Spleen (tissue), 11 donors: ENCODE data around the gene RPLP2. TPM values are rescaled to one million over a fixed set of nuclear protein-coding genes. Genes with fewer than 3 reads are reported as not detected.

Source experiments
- DNase-seq: peaks from one replicate; pipeline ENCODE4 v3.0.0-alpha.2; 2020
- H3K27ac ChIP-seq, 8 donors: fragments of 200-600 bp; sonication (generic) in 7 of 8; 1 replicate in 4 of 8; 2 replicates in 4 of 8; pipeline versions ENCODE4 v1.5.0 to v1.8.0; 2016 to 2021; ENCODE audit warnings: inconsistent platforms in 4 of 8, mild to moderate bottlenecking in 4 of 8, moderate library complexity in 1 of 8
- H3K27me3 ChIP-seq, 7 donors: fragments of 200-600 bp; sonication (generic) in 6 of 7; replicated peaks in 1 of 7; 1 replicate in 4 of 7; 2 replicates in 3 of 7; pipeline versions ENCODE4 v1.5.0 to v1.8.0; 2016 to 2021; ENCODE audit warnings: inconsistent platforms in 3 of 7, mild to moderate bottlenecking in 1 of 7
- H3K36me3 ChIP-seq, 6 donors: fragments of 200-600 bp; sonication (generic) in 5 of 6; 1 replicate in 4 of 6; 2 replicates in 2 of 6; pipeline versions ENCODE4 v1.5.0 to v1.8.0; 2016 to 2021; ENCODE audit warnings: inconsistent platforms in 2 of 6
- H3K4me1 ChIP-seq, 6 donors: fragments of 200-600 bp; sonication (generic) in 5 of 6; 1 replicate in 3 of 6; 2 replicates in 3 of 6; pipeline versions ENCODE4 v1.5.0 to v1.8.0; 2016 to 2021; ENCODE audit warnings: inconsistent platforms in 3 of 6
- H3K4me3 ChIP-seq, 8 donors: fragments of 200-600 bp; sonication (generic) in 7 of 8; 1 replicate in 4 of 8; 2 replicates in 4 of 8; pipeline versions ENCODE4 v1.5.0 to v1.8.0; 2016 to 2021; ENCODE audit warnings: inconsistent platforms in 4 of 8, mild to moderate bottlenecking in 4 of 8, moderate library complexity in 2 of 8
- H3K9me3 ChIP-seq, 8 donors: fragments of 200-600 bp; sonication (generic) in 7 of 8; 1 replicate in 4 of 8; 2 replicates in 4 of 8; pipeline versions ENCODE4 v1.5.0 to v1.8.0; 2016 to 2021; ENCODE audit warnings: inconsistent platforms in 4 of 8
- CTCF ChIP-seq, 11 experiments: fragments of 200-600 bp in 7 of 11; fragments of 450-650 bp in 4 of 11; sonication (generic) in 4 of 11; IDR thresholded peaks in 8 of 11; conservative IDR thresholded peaks in 3 of 11; 1 replicate in 7 of 11; 2 replicates in 4 of 11; pipeline versions ENCODE4 v1.4.0 to v1.8.0; 2016 to 2021; ENCODE audit warnings: antibody characterized with exemption in 11 of 11, inconsistent platforms in 4 of 11, mild to moderate bottlenecking in 1 of 11
- POLR2A ChIP-seq, 3 donors: fragments of 450-650 bp; IDR thresholded peaks; one replicate each; pipeline ENCODE4 v1.5.1; 2017; ENCODE audit warnings: antibody characterized with exemption in 3 of 3, mild to moderate bottlenecking in 1 of 3
- POLR2AphosphoS5 ChIP-seq, 3 donors: sonication (generic); formaldehyde crosslinking; IDR thresholded peaks; one replicate each; pipeline ENCODE4 v1.5.1; 2017; ENCODE audit warnings: antibody characterized with exemption in 3 of 3
- WGBS, 5 donors: extraction: QIAGEN DNeasy Blood & Tissue Kit in 3 of 5; methylation state at CpG; one replicate each; pipeline versions ENCODE4 v1.1.5 to v1.1.7; 2013 to 2018; 5-methylcytosine and 5-hydroxymethylcytosine counted together
- intact Hi-C: fragments of 100-400 bp; cut with DNase I; formaldehyde crosslinking; loops from one replicate; pipeline ENCODE4 v1.15.0; 2023; ENCODE audit warnings: low total_unique reads
- polyA plus RNA-seq, 3 donors: library from polyadenylated mRNA; stranded (reverse); fragments of 200-250 nt; gene quantifications; one replicate each; pipeline ENCODE4 v1.2.1, GENCODE V29; 2013
- total RNA-seq, 7 donors: library from RNA; depleted of rRNA in 3 of 7; stranded (reverse); fragments of >200 nt in 3 of 7; fragmentation: NEBNext Ultra II Directional in 4 of 7; extraction: Animal tissue kit (Norgen Biotek cat#: 25700) in 4 of 7; gene quantifications; one replicate each; pipeline versions ENCODE4 v1.1.0 to v1.2.1, GENCODE V29; 2016 to 2021
- donor health status: healthy with polysubstance abuse.
- donor health status: DM: no; HTN: no; CAD: no; lungs with moderate emphysema.
- donor health status: DM: no; HTN: no; CAD: no.
- donor health status: Bipolar disorder and iron deficiency.
- donor health status: healthy.
- donor health status: DM: no; HTN: no; CAD: no.
- donor health status: DM: yes; HTN: yes; CAD: no.

Gene RPLP2
- total and polyA plus RNA-seq, 10 donors, result 514 to 3,944 (median 2,380) TPM

GRCh38 chr11:841981-842369 lies 32.2 kb downstream of the RPLP2 start:
- peaks cover 21 to 95% (median 61%) of the 10 kb centered on the region in 6 donors for H3K4me1 ChIP-seq
- no peaks in the 10 kb centered on the region for H3K9me3 ChIP-seq
- DNase-seq, result no peak
- intact Hi-C loops, result loop anchor here (10.0 kb wide), 1 partner anchor 213 kb away; no protein-coding TSS in a partner anchor
- peaks cover 0 to 22% (median 0%) of the 10 kb centered on the region in 7 donors for H3K27me3 ChIP-seq
- TF ChIP-seq POLR2AphosphoS5 (IDR thresholded peaks at IDR 0.05) (no peak), CTCF (IDR thresholded peaks at IDR 0.05 in 8 of 11, conservative IDR thresholded peaks at IDR 0.05 in 3 of 11) (no peak), POLR2A (IDR thresholded peaks at IDR 0.05) (no peak)
- peak overlapping the region; percentile 92 to 97 (median 95) for H3K27ac ChIP-seq
- H3K36me3 ChIP-seq, result peaks cover 0 to 41% (median 34%) of the 10 kb centered on the region in 6 donors
- 1 to 3% (median 1%) methylated on average over 15 to 27 of the region's 27 CpGs for WGBS, 5 donors
- peak overlapping the region; percentile 91 to 100 (median 98) for H3K4me3 ChIP-seq

GRCh38 chr11:842370-843002 lies 32.7 kb downstream of the RPLP2 start, which contains the start of the genes POLR2L and TSPAN4:
Gene POLR2L, minus strand, starts transcription at chr11:842529. Its CDS starts 21 bp downstream, at chr11:842508.
Gene TSPAN4, plus strand, starts transcription at chr11:842852. Its CDS starts 7,453 bp downstream, at chr11:850305.
- WGBS, 5 donors, result 0 to 1% (median 1%) methylated on average over 16 to 87 of the region's 87 CpGs
- peak; percentile 97 for DNase-seq
- Histone ChIP-seq H3K4me3 (peak within 1 kb of the TSS; percentile 91 to 100 (median 98)), H3K27ac (peak within 1 kb of the TSS; percentile 92 to 97 (median 95)), H3K27me3 (peaks cover 0 to 27% (median 0%) of the 10 kb centered on the region in 7 donors), H3K9me3 (no peaks in the 10 kb centered on the region), H3K4me1 (peaks cover 21 to 95% (median 61%) of the 10 kb centered on the region in 6 donors), H3K36me3 (peaks cover 0 to 36% (median 29%) of the 10 kb centered on the region in 6 donors)
- peak; percentile 28 to 77 (median 77) for TF ChIP-seq POLR2A (IDR thresholded peaks at IDR 0.05)
- TF ChIP-seq CTCF (IDR thresholded peaks at IDR 0.05 in 8 of 11, conservative IDR thresholded peaks at IDR 0.05 in 3 of 11), result peak in 2 of 11 experiments; percentile 9 to 14
- peak; percentile 88 to 94 (median 91) for TF ChIP-seq POLR2AphosphoS5 (IDR thresholded peaks at IDR 0.05)
- intact Hi-C loops, result loop anchor here (10.0 kb wide), 1 partner anchor 212 kb away; no protein-coding TSS in a partner anchor

- TF ChIP-seq POLR2AphosphoS5 (IDR thresholded peaks at IDR 0.05), result no peak
- no peak for TF ChIP-seq CTCF (IDR thresholded peaks at IDR 0.05 in 8 of 11, conservative IDR thresholded peaks at IDR 0.05 in 3 of 11)
- TF ChIP-seq POLR2A (IDR thresholded peaks at IDR 0.05), result no peak
These were observed 33.4 kb downstream of the RPLP2 start for GRCh38 chr11:843086-843734.

More at GRCh38 chr11:843086-843734, 33.4 kb downstream of the RPLP2 start:
- Histone ChIP-seq H3K9me3 (no peaks in the 10 kb centered on the region), H3K4me3 (peak overlapping the region; percentile 91 to 100 (median 98)), H3K27me3 (peaks cover 0 to 34% (median 0%) of the 10 kb centered on the region in 7 donors), H3K4me1 (peaks cover 27 to 95% (median 67%) of the 10 kb centered on the region in 6 donors), H3K27ac (peak overlapping the region; percentile 92 to 97 (median 95)), H3K36me3 (peaks cover 0 to 29% (median 21%) of the 10 kb centered on the region in 6 donors)
- 1 to 2% (median 1%) methylated on average over 17 to 53 of the region's 53 CpGs for WGBS, 5 donors
- intact Hi-C loops, result loop anchor here (10.0 kb wide), 1 partner anchor 212 kb away; no protein-coding TSS in a partner anchor
- peak; percentile 88 for DNase-seq
